Gastroesophageal sphincter (tissue), 3 donors: ENCODE data around the gene GATA1.

ENCODE experiments used
- CTCF ChIP-seq, 4 experiments: fragments of 200-600 bp in 2 of 4; fragments of 450-650 bp in 2 of 4; sonication (generic) in 1 of 4; IDR thresholded peaks; one replicate each; pipeline ENCODE4 v1.5.1; 2017 to 2019; ENCODE audit warnings: antibody characterized with exemption in 4 of 4, mild to moderate bottlenecking in 2 of 4, moderate library complexity in 2 of 4
- POLR2A ChIP-seq, 2 donors: fragments of 450-650 bp; IDR thresholded peaks; one replicate each; pipeline ENCODE4 v1.6.1; 2017; ENCODE audit warnings: antibody characterized with exemption in 2 of 2, mild to moderate bottlenecking in 2 of 2, moderate library complexity in 1 of 2
- POLR2AphosphoS5 ChIP-seq: sonication (generic); formaldehyde crosslinking; IDR thresholded peaks from one replicate; pipeline ENCODE4 v1.6.1; 2017; ENCODE audit warnings: antibody characterized with exemption

DNA sequence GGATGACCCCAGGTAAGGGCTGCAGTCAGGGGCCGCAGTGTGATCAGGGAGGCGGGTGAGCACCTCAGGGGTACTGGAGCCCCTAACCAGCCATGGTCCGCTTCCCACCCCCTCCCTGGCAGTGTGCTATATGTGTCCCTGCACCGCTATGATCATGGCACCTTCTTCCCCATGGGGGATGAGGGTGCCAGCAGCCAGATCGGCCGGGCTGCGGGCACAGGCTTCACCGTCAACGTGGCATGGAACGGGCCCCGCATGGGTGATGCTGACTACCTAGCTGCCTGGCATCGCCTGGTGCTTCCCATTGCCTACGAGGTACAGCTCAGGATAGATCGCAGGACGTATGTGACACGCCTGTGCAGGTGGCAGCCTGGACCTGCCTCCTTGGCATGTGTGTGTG lies 31.7 kb downstream of the GATA1 start:
- TF ChIP-seq CTCF (IDR thresholded peaks at IDR 0.05) (no peak), POLR2A (IDR thresholded peaks at IDR 0.05) (no peak), POLR2AphosphoS5 (no peak)
